Smooth muscle cell (in vitro differentiated cells): Measurements from ENCODE around the gene MT1A. TPM values are rescaled to one million over a fixed set of nuclear protein-coding genes. Genes with fewer than 3 reads are reported as not detected.
A peak's percentile ranks its signal among the peaks of the same experiment; 100 is the strongest.
"Not testable (repeated sequence)": the region's sequence is repeated elsewhere in the genome, so short reads cannot be mapped to it uniquely, and the experiment has no call there.

Experiments used
- DNase-seq: peaks from one replicate; lab custom pipeline; 2025; ENCODE audit not compliant: unreplicated experiment; lab: John Stamatoyannopoulos, UW
- H2AFZ ChIP-seq: fragments of 200-600 bp; sonication (generic); 2 replicates; pipeline ENCODE4 v1.6.0; 2016; ENCODE audit warnings: antibody characterized with exemption, low read depth, mild to moderate bottlenecking
- H3F3A ChIP-seq: fragments of 200-600 bp; sonication (generic); 2 replicates; pipeline ENCODE4 v1.6.0; 2017; ENCODE audit warnings: antibody characterized with exemption, low read depth
- H3K27ac ChIP-seq: fragments of 200-600 bp; sonication (generic); 2 replicates; pipeline ENCODE4 v1.5.1; 2016; ENCODE audit warnings: low read depth, mild to moderate bottlenecking
- H3K27me3 ChIP-seq: fragments of 200-600 bp; sonication (generic); 2 replicates; pipeline ENCODE4 v1.6.1; 2016; ENCODE audit warnings: low read depth, mild to moderate bottlenecking
- H3K36me3 ChIP-seq: fragments of 200-600 bp; sonication (generic); 2 replicates; pipeline ENCODE4 v1.5.1; 2016; ENCODE audit warnings: low read depth
- H3K4me1 ChIP-seq: fragments of 200-600 bp; sonication (generic); 2 replicates; pipeline ENCODE4 v1.5.1; 2016; ENCODE audit warnings: low read depth
- H3K4me2 ChIP-seq: fragments of 200-600 bp; sonication (generic); 2 replicates; pipeline ENCODE4 v1.6.0; 2016; ENCODE audit warnings: mild to moderate bottlenecking
- H3K4me3 ChIP-seq: fragments of 200-600 bp; sonication (generic); 2 replicates; pipeline ENCODE4 v1.5.1; 2016; ENCODE audit warnings: mild to moderate bottlenecking
- H3K79me2 ChIP-seq: fragments of 200-600 bp; sonication (generic); 2 replicates; pipeline ENCODE4 v1.6.0; 2016; ENCODE audit warnings: low read depth, mild to moderate bottlenecking
- H3K9ac ChIP-seq: fragments of 200-600 bp; sonication (generic); 2 replicates; pipeline ENCODE4 v1.6.0; 2016; ENCODE audit warnings: low read depth
- H3K9me3 ChIP-seq: fragments of 200-600 bp; sonication (generic); replicated peaks from 2 replicates; pipeline ENCODE4 v1.5.1; 2016; ENCODE audit warnings: low read depth
- H4K20me1 ChIP-seq: fragments of 200-600 bp; sonication (generic); 2 replicates; pipeline ENCODE4 v1.6.0; 2016; ENCODE audit warnings: low read depth
- WGBS: methylation state at CpG from one replicate; pipeline ENCODE4 v1.1.7; 2016; ENCODE audit warnings: low lambda C conversion rate; 5-methylcytosine and 5-hydroxymethylcytosine counted together
- polyA plus RNA-seq: library from polyadenylated mRNA; unstranded; fragments of >200 nt; fragmentation: Nextera tagmentation; extraction: Ambion mirVana; gene quantifications from 2 replicates; pipeline ENCODE4 v1.2.1, GENCODE V29; 2016
- total RNA-seq: library from RNA; depleted of rRNA; stranded (reverse); fragments of >200 nt; gene quantifications from 2 replicates; pipeline ENCODE4 v1.2.3, GENCODE V29; 2014
- TF ChIP-seq, protein P1 (sequence below): fragments of 200-600 bp; sonication (generic); IDR thresholded peaks from 2 replicates; pipeline ENCODE4 v1.5.1; 2017; ENCODE audit warnings: borderline replicate concordance, mild to moderate bottlenecking, antibody characterized with exemption; ENCODE audit not compliant: insufficient read depth, poor library complexity, severe bottlenecking

Gene MT1A
- total and polyA plus RNA-seq, 2 experiments from 2014 or later = not detected

DNA sequence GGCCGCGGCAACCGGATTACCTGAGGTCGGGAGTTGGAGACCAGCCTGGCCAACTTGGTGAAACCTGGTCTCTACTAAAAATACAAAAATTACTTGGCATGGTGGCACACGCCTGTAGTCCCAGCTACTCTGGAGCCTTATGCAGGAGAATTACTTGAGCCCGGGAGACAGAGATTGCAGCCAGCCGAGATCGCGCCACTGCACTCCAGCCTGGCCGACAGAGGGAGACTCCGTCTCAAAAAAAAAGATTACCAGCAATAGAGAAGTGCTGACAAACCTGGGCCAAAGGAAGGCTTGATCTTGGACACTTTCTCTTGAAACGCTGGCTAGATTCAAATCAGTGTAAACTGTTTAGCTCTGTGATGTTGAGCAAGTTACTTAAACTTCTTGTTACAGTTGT is 35.5 kb downstream of the MT1A start:
- no peaks in the 10 kb centered on the region for H3K36me3 ChIP-seq
- H2AFZ ChIP-seq = no peak overlapping the region
- no peak overlapping the region for H3K4me2 ChIP-seq
- H3K9ac ChIP-seq = no peak overlapping the region
- peaks cover 93% of the 10 kb centered on the region for H3K27me3 ChIP-seq
- no peaks in the 10 kb centered on the region for H3K79me2 ChIP-seq
- TF ChIP-seq, protein P1, sequence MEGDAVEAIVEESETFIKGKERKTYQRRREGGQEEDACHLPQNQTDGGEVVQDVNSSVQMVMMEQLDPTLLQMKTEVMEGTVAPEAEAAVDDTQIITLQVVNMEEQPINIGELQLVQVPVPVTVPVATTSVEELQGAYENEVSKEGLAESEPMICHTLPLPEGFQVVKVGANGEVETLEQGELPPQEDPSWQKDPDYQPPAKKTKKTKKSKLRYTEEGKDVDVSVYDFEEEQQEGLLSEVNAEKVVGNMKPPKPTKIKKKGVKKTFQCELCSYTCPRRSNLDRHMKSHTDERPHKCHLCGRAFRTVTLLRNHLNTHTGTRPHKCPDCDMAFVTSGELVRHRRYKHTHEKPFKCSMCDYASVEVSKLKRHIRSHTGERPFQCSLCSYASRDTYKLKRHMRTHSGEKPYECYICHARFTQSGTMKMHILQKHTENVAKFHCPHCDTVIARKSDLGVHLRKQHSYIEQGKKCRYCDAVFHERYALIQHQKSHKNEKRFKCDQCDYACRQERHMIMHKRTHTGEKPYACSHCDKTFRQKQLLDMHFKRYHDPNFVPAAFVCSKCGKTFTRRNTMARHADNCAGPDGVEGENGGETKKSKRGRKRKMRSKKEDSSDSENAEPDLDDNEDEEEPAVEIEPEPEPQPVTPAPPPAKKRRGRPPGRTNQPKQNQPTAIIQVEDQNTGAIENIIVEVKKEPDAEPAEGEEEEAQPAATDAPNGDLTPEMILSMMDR = peak; percentile 40
- H3K27ac ChIP-seq = no peak overlapping the region
- H3F3A ChIP-seq = no peaks in the 10 kb centered on the region
- WGBS = 34% methylated on average over 12 of the region's 12 CpGs
- no peaks in the 10 kb centered on the region for H3K4me1 ChIP-seq
- H3K9me3 ChIP-seq = no peaks in the 10 kb centered on the region
- no peak for DNase-seq
- no peaks in the 10 kb centered on the region for H4K20me1 ChIP-seq
- no peak overlapping the region for H3K4me3 ChIP-seq

DNA sequence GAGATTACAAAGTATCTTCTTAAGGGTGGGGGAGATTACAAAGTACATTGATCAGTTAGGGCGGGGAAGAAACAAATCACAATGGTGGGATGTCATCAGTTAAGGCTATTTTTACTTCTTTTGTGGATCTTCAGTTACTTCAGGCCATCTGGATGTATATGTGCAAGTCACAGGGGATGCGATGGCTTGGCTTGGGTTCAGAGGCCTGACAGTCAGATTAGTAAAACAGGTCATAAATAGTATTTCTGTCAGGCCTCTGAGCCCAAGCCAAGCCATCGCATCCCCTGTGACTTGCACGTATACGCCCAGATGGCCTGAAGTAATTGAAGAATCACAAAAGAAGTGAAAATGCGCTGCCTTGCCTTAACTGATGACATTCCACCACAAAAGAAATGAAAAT is 36.1 kb downstream of the MT1A start:
- H3K36me3 ChIP-seq, H4K20me1 ChIP-seq, H3K4me2 ChIP-seq, H3F3A ChIP-seq, H3K9ac ChIP-seq, H2AFZ ChIP-seq, H3K9me3 ChIP-seq, H3K27ac ChIP-seq, DNase-seq, H3K4me1 ChIP-seq, H3K79me2 ChIP-seq, H3K4me3 ChIP-seq: not testable (repeated sequence)
- 62% methylated on average over 6 of the region's 6 CpGs for WGBS
- peaks cover 86% of the 10 kb centered on the region for H3K27me3 ChIP-seq

DNA sequence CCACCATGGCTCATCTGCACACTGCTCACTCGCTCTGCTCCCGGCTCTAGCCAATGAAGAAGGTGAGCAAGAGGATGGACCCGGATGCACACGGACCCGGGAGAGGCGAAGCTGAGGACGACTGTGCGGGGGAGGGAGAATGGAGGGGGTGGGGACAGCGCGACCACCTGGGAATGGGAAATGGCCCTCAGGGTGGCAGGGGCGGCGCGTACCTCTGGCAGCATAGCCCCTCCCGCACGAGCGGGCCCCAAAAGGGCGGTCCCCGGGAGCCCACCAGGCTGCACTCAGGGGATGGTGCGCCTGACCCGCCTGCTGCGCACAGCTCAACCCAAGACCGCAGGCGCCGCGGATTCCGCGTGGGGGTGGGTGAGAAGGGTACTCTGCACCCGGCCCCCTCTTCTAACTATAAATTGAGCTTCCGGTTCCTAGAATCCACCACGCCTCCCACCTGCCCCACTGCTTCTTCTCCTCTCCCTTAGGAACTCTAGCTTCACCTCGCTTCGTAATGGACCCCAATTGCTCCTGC is 37.3 kb downstream of the MT1A start:
- no peak overlapping the region for H2AFZ ChIP-seq
- no peak overlapping the region for H3K9ac ChIP-seq
- no peaks in the 10 kb centered on the region for H4K20me1 ChIP-seq
- peaks cover 74% of the 10 kb centered on the region for H3K27me3 ChIP-seq
- TF ChIP-seq, protein P1 = no peak
- no peak for DNase-seq
- H3K36me3 ChIP-seq = no peaks in the 10 kb centered on the region
- peak overlapping the region; percentile 6 for H3K4me3 ChIP-seq
- no peak overlapping the region for H3K27ac ChIP-seq
- H3K9me3 ChIP-seq = no peaks in the 10 kb centered on the region
- H3F3A ChIP-seq = no peaks in the 10 kb centered on the region
- no peaks in the 10 kb centered on the region for H3K4me1 ChIP-seq
- H3K4me2 ChIP-seq = peak overlapping the region; percentile 69
- no peaks in the 10 kb centered on the region for H3K79me2 ChIP-seq
- 7% methylated on average over 30 of the region's 32 CpGs for WGBS

DNA sequence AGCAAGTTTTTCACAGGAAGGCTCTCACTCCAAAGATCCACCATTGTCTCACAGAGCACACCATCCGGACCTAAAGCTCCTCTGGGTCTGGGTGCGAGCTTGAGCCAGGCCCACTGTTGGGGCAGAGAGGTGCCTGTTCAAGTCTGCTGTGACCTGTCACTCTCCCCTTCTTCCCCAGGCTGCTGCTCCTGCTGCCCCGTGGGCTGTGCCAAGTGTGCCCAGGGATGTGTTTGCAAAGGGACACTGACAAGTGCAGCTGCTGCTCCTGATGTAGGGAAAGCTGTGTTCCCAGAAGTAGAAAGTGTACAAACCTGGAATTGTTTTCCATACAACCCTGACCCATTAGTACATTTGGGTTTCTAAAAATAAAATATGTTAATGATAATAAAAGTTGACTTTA is 39.0 kb downstream of the MT1A start:
- WGBS = 86% methylated on average over 3 of the region's 3 CpGs

More for the DNA sequence above, 39.0 kb downstream of the MT1A start:
- Histone ChIP-seq H3K27ac (no peak overlapping the region), H2AFZ (no peak overlapping the region), H3K4me3 (no peak overlapping the region), H3K27me3 (peaks cover 57% of the 10 kb centered on the region), H3K9ac (no peak overlapping the region), H3K9me3 (no peaks in the 10 kb centered on the region), H3K4me1 (no peaks in the 10 kb centered on the region), H4K20me1 (no peaks in the 10 kb centered on the region), H3K4me2 (no peak overlapping the region), H3K79me2 (no peaks in the 10 kb centered on the region), H3F3A (no peaks in the 10 kb centered on the region), H3K36me3 (no peaks in the 10 kb centered on the region)
- TF ChIP-seq, protein P1 = no peak
- no peak for DNase-seq
